Central memory CD4-positive, alpha-beta T cell (primary cell): Measurements from ENCODE around the gene STAM2.
"Not testable (repeated sequence)": the region's sequence is repeated elsewhere in the genome, so short reads cannot be mapped to it uniquely, and the experiment has no call there.

Experiments
- DNase-seq: peaks from one replicate; pipeline ENCODE4 v3.0.0; 2022

Gene STAM2

GRCh38 chr2:152103271-152103670, 72.3 kb downstream of the STAM2 start:
- no peak for DNase-seq

GRCh38 chr2:152100961-152101360, 74.6 kb downstream of the STAM2 start:
- DNase-seq, result no peak

- DNase-seq, result no peak
Observed at GRCh38 chr2:152099367-152100050, 76.1 kb downstream of the STAM2 start.

- no peak for DNase-seq
Observed at GRCh38 chr2:152098496-152099366, 76.8 kb downstream of the STAM2 start, which contains the start of gene CACNB4. Gene CACNB4, minus strand, starts transcription at chr2:152099044.

GRCh38 chr2:152097801-152098495, 77.6 kb downstream of the STAM2 start:
- DNase-seq, result no peak

- no peak for DNase-seq
Observed at GRCh38 chr2:152097290-152097800, 78.2 kb downstream of the STAM2 start.

- no peak for DNase-seq
Observed at GRCh38 chr2:152095146-152095545, 80.4 kb downstream of the STAM2 start.

- no peak for DNase-seq
Observed at GRCh38 chr2:152094014-152094413, 81.5 kb downstream of the STAM2 start.

- no peak for DNase-seq
Observed at GRCh38 chr2:152093464-152093863, 82.1 kb downstream of the STAM2 start.

GRCh38 chr2:152092095-152092494, 83.5 kb downstream of the STAM2 start:
- DNase-seq, result no peak

- not testable (repeated sequence) for DNase-seq
Observed at GRCh38 chr2:152090726-152091125, 84.8 kb downstream of the STAM2 start.

GRCh38 chr2:152089238-152089637, 86.3 kb downstream of the STAM2 start:
- no peak for DNase-seq

- DNase-seq, result no peak
Observed at GRCh38 chr2:152088006-152088405, 87.6 kb downstream of the STAM2 start.

- DNase-seq, result no peak
Observed at GRCh38 chr2:152086231-152086630, 89.3 kb downstream of the STAM2 start.

GRCh38 chr2:152084076-152084475, 91.5 kb downstream of the STAM2 start:
- no peak for DNase-seq

GRCh38 chr2:152083202-152083875, 92.2 kb downstream of the STAM2 start:
- DNase-seq, result no peak

GRCh38 chr2:152078662-152079061, 96.9 kb downstream of the STAM2 start:
- no peak for DNase-seq

GRCh38 chr2:152078023-152078422, 97.5 kb downstream of the STAM2 start:
- no peak for DNase-seq

- no peak for DNase-seq
Observed at GRCh38 chr2:152075461-152076050, 100.0 kb downstream of the STAM2 start.

- DNase-seq, result no peak
Observed at GRCh38 chr2:152072011-152072410, 103.6 kb downstream of the STAM2 start.

GRCh38 chr2:152071518-152071917, 104.0 kb downstream of the STAM2 start:
- DNase-seq, result no peak

GRCh38 chr2:152071092-152071491, 104.5 kb downstream of the STAM2 start:
- no peak for DNase-seq
